DND-41 (cell line): ENCODE data around the gene C14orf180.

Source experiments
- ATAC-seq: fragments of 200-7000 bp; cut with Tn5 transposase; 3 replicates; pipeline ENCODE4 v1.9.1; 2021; ENCODE audit warnings: low read depth; ENCODE audit not compliant: insufficient read depth
- DNase-seq: peaks from one replicate; pipeline ENCODE4 v3.0.0-alpha.2; 2020
- H2AFZ ChIP-seq: 2 replicates; pipeline ENCODE4 v1.6.0; 2012; ENCODE audit warnings: low read depth, low read length
- H3K27ac ChIP-seq: 2 replicates; pipeline ENCODE4 v1.5.1; 2012; ENCODE audit warnings: low read length, inconsistent platforms
- H3K27me3 ChIP-seq: fragments of 200-600 bp; sonication (generic); 2 replicates; pipeline ENCODE4 v1.6.0; 2012; ENCODE audit warnings: low read length, mild to moderate bottlenecking, inconsistent platforms; ENCODE audit not compliant: insufficient read depth, poor library complexity
- H3K36me3 ChIP-seq: 2 replicates; pipeline ENCODE4 v1.5.1; 2012; ENCODE audit warnings: low read length, inconsistent platforms; ENCODE audit not compliant: insufficient read depth
- H3K4me1 ChIP-seq: 2 replicates; pipeline ENCODE4 v1.5.1; 2012; ENCODE audit warnings: mild to moderate bottlenecking, low read length; ENCODE audit not compliant: insufficient read depth
- H3K4me2 ChIP-seq: 2 replicates; pipeline ENCODE4 v1.6.0; 2012; ENCODE audit warnings: mild to moderate bottlenecking, moderate library complexity, low read length, inconsistent platforms; ENCODE audit not compliant: insufficient read depth
- H3K4me3 ChIP-seq, 2 experiments: fragments of 200-600 bp in 1 of 2; shearing (Covaris generic) in 1 of 2; 2 replicates each; pipeline ENCODE4 v1.5.1; 2012 to 2016; ENCODE audit warnings: inconsistent platforms in 2 of 2, low read length in 2 of 2, mild to moderate bottlenecking in 2 of 2, low read depth in 1 of 2, moderate library complexity in 1 of 2
- H3K79me2 ChIP-seq: 2 replicates; pipeline ENCODE4 v1.6.0; 2012; ENCODE audit warnings: low read length, inconsistent platforms; ENCODE audit not compliant: insufficient read depth
- H3K9ac ChIP-seq: 2 replicates; pipeline ENCODE4 v1.6.0; 2012; ENCODE audit warnings: low read depth, mild to moderate bottlenecking, inconsistent platforms, low read length, moderate library complexity
- H3K9me3 ChIP-seq: 2 replicates; pipeline ENCODE4 v1.5.1; 2012; ENCODE audit warnings: low read length, moderate library complexity, mild to moderate bottlenecking, inconsistent platforms; ENCODE audit not compliant: insufficient read depth, severe bottlenecking
- H4K20me1 ChIP-seq: 2 replicates; pipeline ENCODE4 v1.6.0; 2012; ENCODE audit warnings: low read length; ENCODE audit not compliant: insufficient read depth
- CTCF ChIP-seq: IDR thresholded peaks from 2 replicates; pipeline ENCODE4 v1.5.1; 2012; ENCODE audit warnings: borderline replicate concordance, low read length, moderate library complexity, mild to moderate bottlenecking; ENCODE audit not compliant: poor library complexity, severe bottlenecking; ENCODE audit errors: extremely low read depth
- EZH2 ChIP-seq: IDR thresholded peaks from 3 replicates; pipeline ENCODE4 v1.6.1; 2012; ENCODE audit warnings: borderline replicate concordance, low read depth, mild to moderate bottlenecking, moderate library complexity, low read length, inconsistent platforms; ENCODE audit not compliant: severe bottlenecking

C14orf180 gene

DNA sequence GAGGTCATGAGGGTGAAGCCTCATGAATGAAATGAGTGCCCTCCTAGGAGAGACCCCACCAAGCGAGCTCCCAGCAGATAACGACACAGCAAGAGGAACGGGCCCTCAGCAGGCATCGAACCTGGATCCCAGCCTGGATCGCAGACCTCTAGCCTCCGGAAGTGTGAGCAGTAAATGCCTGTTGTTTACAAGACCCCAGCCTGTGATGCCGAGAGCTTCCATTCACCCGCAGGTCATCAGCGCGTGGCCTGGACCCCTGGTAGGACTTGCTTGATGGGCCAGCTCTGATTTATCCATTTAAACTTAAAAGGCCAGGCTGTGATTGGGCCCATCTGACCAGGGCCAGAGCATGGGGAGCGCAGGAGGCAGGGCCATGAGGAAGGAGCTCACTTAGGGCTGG lies 18.0 kb downstream of the C14orf180 start:
- TF ChIP-seq EZH2: no peak
- no peak for TF ChIP-seq CTCF
- Histone ChIP-seq H3K4me2 (no peak overlapping the region), H3K27ac (no peak overlapping the region), H4K20me1 (no peaks in the 10 kb centered on the region; the same call in 1 of the 2 replicates), H3K9me3 (no peaks in the 10 kb centered on the region), H3K9ac (no peak overlapping the region), H3K27me3 (no peaks in the 10 kb centered on the region), H3K4me1 (no peaks in the 10 kb centered on the region), H3K4me3 (no peak overlapping the region), H3K36me3 (no peaks in the 10 kb centered on the region), H3K79me2 (no peaks in the 10 kb centered on the region), H2AFZ (no peak overlapping the region)
- ATAC-seq: no peak
- no peak for DNase-seq

- no peak overlapping the region for H3K4me3 ChIP-seq
- H3K79me2 ChIP-seq: no peaks in the 10 kb centered on the region
- H3K4me1 ChIP-seq: no peaks in the 10 kb centered on the region
- no peak for ATAC-seq
- H3K36me3 ChIP-seq: no peaks in the 10 kb centered on the region
- no peak for DNase-seq
- no peaks in the 10 kb centered on the region for H3K9me3 ChIP-seq
- no peak overlapping the region for H2AFZ ChIP-seq
- TF ChIP-seq CTCF: no peak
- H4K20me1 ChIP-seq: no peaks in the 10 kb centered on the region; the same call in 1 of the 2 replicates
- no peak overlapping the region for H3K4me2 ChIP-seq
- no peaks in the 10 kb centered on the region for H3K27me3 ChIP-seq
- H3K27ac ChIP-seq: no peak overlapping the region
- no peak overlapping the region for H3K9ac ChIP-seq
These were observed 18.7 kb downstream of the C14orf180 start for GRCh38 chr14:104598039-104598909.

GRCh38 chr14:104598910-104599273 lies 19.3 kb downstream of the C14orf180 start:
- ATAC-seq (no peak), DNase-seq (no peak)
- Histone ChIP-seq H3K27ac (no peak overlapping the region), H3K36me3 (no peaks in the 10 kb centered on the region), H2AFZ (no peak overlapping the region), H3K4me3 (no peak overlapping the region), H3K79me2 (no peaks in the 10 kb centered on the region), H3K4me1 (no peaks in the 10 kb centered on the region), H3K9me3 (no peaks in the 10 kb centered on the region), H3K4me2 (no peak overlapping the region), H3K9ac (no peak overlapping the region), H4K20me1 (no peaks in the 10 kb centered on the region; the same call in 1 of the 2 replicates), H3K27me3 (no peaks in the 10 kb centered on the region)
- TF ChIP-seq CTCF: no peak
- TF ChIP-seq EZH2: no peak

DNA sequence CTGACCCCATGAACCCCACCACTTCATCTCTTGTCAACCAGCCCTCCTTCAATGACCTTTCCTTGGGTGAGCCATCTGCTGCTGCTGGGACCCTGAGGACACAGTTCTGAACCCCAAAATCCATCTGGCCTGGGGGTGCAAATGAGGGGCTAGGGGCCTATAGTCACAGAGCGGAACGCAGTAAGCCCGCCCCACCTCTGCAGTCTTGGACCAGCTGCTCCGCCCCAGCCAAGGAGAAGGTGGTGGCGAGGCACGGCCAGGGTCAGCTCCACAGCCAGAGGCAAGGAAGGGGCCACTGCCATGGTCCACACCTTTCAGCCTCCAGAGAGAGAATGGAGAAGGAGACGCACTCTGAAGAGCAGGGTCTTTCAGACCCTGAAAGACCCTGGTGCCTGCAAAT lies 19.9 kb downstream of the C14orf180 start:
- no peak overlapping the region for H3K4me2 ChIP-seq
- no peak overlapping the region for H3K4me3 ChIP-seq
- no peak for ATAC-seq
- TF ChIP-seq EZH2 (no peak), CTCF (no peak)
- no peaks in the 10 kb centered on the region for H3K79me2 ChIP-seq
- H3K9me3 ChIP-seq: no peaks in the 10 kb centered on the region
- H3K4me1 ChIP-seq: no peaks in the 10 kb centered on the region
- H3K36me3 ChIP-seq: no peaks in the 10 kb centered on the region
- no peaks in the 10 kb centered on the region for H3K27me3 ChIP-seq
- no peak for DNase-seq
- H3K27ac ChIP-seq: no peak overlapping the region
- H2AFZ ChIP-seq: no peak overlapping the region
- H4K20me1 ChIP-seq: no peaks in the 10 kb centered on the region; the same call in 1 of the 2 replicates
- no peak overlapping the region for H3K9ac ChIP-seq
